K562 (cell line): ENCODE measurements around the gene CEP41. TPM values are rescaled to one million over a fixed set of nuclear protein-coding genes. Genes with fewer than 3 reads are reported as not detected.

Experiments used
- ATAC-seq: fragments of 200-7000 bp; cut with Tn5 transposase; 3 replicates; pipeline ENCODE4 v1.9.1; 2020; ENCODE audit warnings: moderate library complexity
- BruUV-seq: library from RNA; stranded (reverse); fragments of 400-500 nt; replicated peaks from 2 replicates; lab custom pipeline; 2021; lab: Mats Ljungman, UMichigan
- CTCF ChIA-PET: fragments of 300-600 bp; formaldehyde crosslinking; extraction: SDS; loops from one replicate; lab custom pipeline; 2021; ENCODE audit warnings: low intra/inter-chr PET ratio; lab: Yijun Ruan, JAX
- POLR2A ChIA-PET: fragments of 300-600, 350-650 bp; sonication (Branson Sonifier 250); formaldehyde crosslinking; extraction: SDS; loops from one replicate; lab custom pipeline; 2021; ENCODE audit warnings: antibody characterized with exemption, inconsistent platforms; lab: Yijun Ruan, JAX
- DNase-seq, 4 experiments: peaks; one replicate each; pipeline versions ENCODE4 v3.0.0 to v3.0.0-alpha.2; 2011 to 2018; ENCODE audit warnings: low spot score in 3 of 4, mixed read lengths in 3 of 4; ENCODE audit errors: extremely low read depth in 1 of 4
- FAIRE-seq: peaks from 2 replicates; lab custom pipeline; 2011; peaks lifted over from hg19 to GRCh38; lab: Jason Lieb, UNC
- H2AFZ ChIP-seq: 2 replicates; pipeline ENCODE4 v1.6.0; 2011; ENCODE audit warnings: low read depth, low read length, control low read depth, inconsistent platforms
- H3K27ac ChIP-seq: fragments of 200-600 bp; 3 replicates; pipeline ENCODE4 v1.8.0; 2011; ENCODE audit warnings: low read depth, mild to moderate bottlenecking, control low read depth, inconsistent platforms, low read length, moderate library complexity, mixed read lengths; ENCODE audit errors: extremely low read depth
- H3K27me3 ChIP-seq, 2 experiments: fragments of 300-600 bp in 1 of 2; 2 replicates in 1 of 2; 3 replicates in 1 of 2; pipeline versions ENCODE4 v1.6.0 to v1.8.0; 2011; ENCODE audit warnings: inconsistent platforms in 2 of 2, low read length in 2 of 2, mild to moderate bottlenecking in 1 of 2, mixed read lengths in 1 of 2, moderate library complexity in 1 of 2; ENCODE audit not compliant: control insufficient read depth in 2 of 2, insufficient read depth in 2 of 2
- H3K36me3 ChIP-seq: fragments of 300-600 bp; 3 replicates; pipeline ENCODE4 v1.8.0; 2011; ENCODE audit warnings: mild to moderate bottlenecking, low read length, inconsistent platforms; ENCODE audit not compliant: control insufficient read depth, insufficient read depth
- H3K4me1 ChIP-seq, 2 experiments: fragments of 200-600 bp in 1 of 2; replicated peaks in 1 of 2; 2 replicates in 1 of 2; 3 replicates in 1 of 2; pipeline versions ENCODE4 v1.5.1 to v1.8.0; 2011; ENCODE audit warnings: inconsistent platforms in 2 of 2, low read length in 2 of 2, mild to moderate bottlenecking in 1 of 2, mixed read lengths in 1 of 2, moderate library complexity in 1 of 2; ENCODE audit not compliant: control insufficient read depth in 2 of 2, insufficient read depth in 2 of 2
- H3K4me2 ChIP-seq: 2 replicates; pipeline ENCODE4 v1.6.1; 2011; ENCODE audit warnings: low read length, control low read depth, inconsistent platforms, mixed read lengths; ENCODE audit not compliant: insufficient read depth
- H3K4me3 ChIP-seq: fragments of 200-600 bp; sonication (generic), shearing (Covaris generic); 2 replicates; pipeline ENCODE4 v1.5.1; 2016; ENCODE audit warnings: control low read depth, inconsistent platforms
- H3K79me2 ChIP-seq: fragments of 200-600 bp; 3 replicates; pipeline ENCODE4 v1.8.0; 2011; ENCODE audit warnings: low read length, inconsistent platforms; ENCODE audit not compliant: control insufficient read depth, insufficient read depth
- H3K9ac ChIP-seq, 2 experiments: 2 replicates each; pipeline versions ENCODE4 v1.6.0 to v1.6.1; 2011; ENCODE audit warnings: low read depth in 2 of 2, low read length in 2 of 2, control low read depth in 1 of 2, inconsistent platforms in 1 of 2, mild to moderate bottlenecking in 1 of 2, mixed read lengths in 1 of 2; ENCODE audit not compliant: insufficient read depth in 1 of 2
- H3K9me1 ChIP-seq: one replicate; pipeline ENCODE4 v1.6.0; 2011; ENCODE audit warnings: inconsistent platforms, mild to moderate bottlenecking, low read length, moderate library complexity; ENCODE audit not compliant: control insufficient read depth, insufficient read depth
- H3K9me3 ChIP-seq: replicated peaks from 2 replicates; pipeline ENCODE4 v1.5.1; 2011; ENCODE audit warnings: low read depth, low read length, inconsistent platforms; ENCODE audit not compliant: control insufficient read depth, insufficient read depth
- H4K20me1 ChIP-seq: replicated peaks from 2 replicates; pipeline ENCODE4 v1.6.1; 2011; ENCODE audit warnings: low read length, inconsistent platforms, mixed read lengths; ENCODE audit not compliant: control insufficient read depth, insufficient read depth
- ATF7 ChIP-seq: fragments of 450-650 bp; IDR thresholded peaks from 2 replicates; pipeline ENCODE4 v1.7.1; 2014; ENCODE audit warnings: mild to moderate bottlenecking, moderate library complexity
- BRD4 ChIP-seq: fragments of 200-600 bp; sonication (generic); IDR thresholded peaks from 2 replicates; pipeline ENCODE4 v1.6.1; 2017; ENCODE audit warnings: inconsistent platforms
- CBX8 ChIP-seq: fragments of 200-600 bp; sonication (generic); IDR thresholded peaks from 2 replicates; pipeline ENCODE4 v1.6.1; 2012; ENCODE audit warnings: borderline replicate concordance, mixed run types, low read depth, mild to moderate bottlenecking, moderate library complexity, mixed read lengths, low read length, control low read depth, inconsistent platforms; ENCODE audit not compliant: poor library complexity, severe bottlenecking; ENCODE audit errors: extremely low read depth
- EP400 ChIP-seq: fragments of 450-650 bp; IDR thresholded peaks from 2 replicates; pipeline ENCODE4 v1.6.1; 2017; ENCODE audit warnings: antibody characterized with exemption, mild to moderate bottlenecking, moderate library complexity
- ETV5 ChIP-seq: sonication (generic); formaldehyde crosslinking; IDR thresholded peaks from 2 replicates; pipeline ENCODE4 v1.4.0; 2020; ENCODE audit warnings: low read depth, mild to moderate bottlenecking, missing genetic modification reagents
- SPI1 ChIP-seq: IDR thresholded peaks from 2 replicates; pipeline ENCODE4 v1.6.1; 2011; ENCODE audit warnings: low read depth, low read length, control low read depth, borderline replicate concordance
- ZBTB34 ChIP-seq: fragments of 250-450 bp; sonication (Bioruptor Pico); IDR thresholded peaks from 2 replicates; pipeline ENCODE4 v1.8.0; 2021; ENCODE audit warnings: mild to moderate bottlenecking, moderate library complexity
- ZNF398 ChIP-seq: fragments of 250-450 bp; sonication (Bioruptor Pico); IDR thresholded peaks from 2 replicates; pipeline ENCODE4 v1.8.0; 2021; ENCODE audit warnings: moderate library complexity, mild to moderate bottlenecking, inconsistent platforms
- WGBS: fragments of 100-300 bp; shearing (Covaris generic); methylation state at CpG from one replicate; pipeline ENCODE4 v1.1.6; 2016; ENCODE audit warnings: low coverage, mixed read lengths; ENCODE audit not compliant: insufficient coverage; ENCODE audit errors: missing lambda C conversion rate; 5-methylcytosine and 5-hydroxymethylcytosine counted together
- in situ Hi-C: fragments of 300-500 bp; cut with MboI; formaldehyde crosslinking; loops from 4 replicates; pipeline ENCODE4 v1.15.0; 2018; ENCODE audit warnings: inconsistent platforms, mixed read lengths
- intact Hi-C: fragments of 100-400 bp; cut with micrococcal nuclease; formaldehyde crosslinking; loops from 2 replicates; pipeline ENCODE4 v1.14.2; 2022
- polyA plus RNA-seq, 8 experiments: library from polyadenylated mRNA; depleted of rRNA in 4 of 8; stranded (reverse) in 5 of 8; unstranded in 3 of 8; fragments of >200 nt; fragmentation: Nextera tagmentation in 2 of 8; fragmentation: Illumina TruSeq in 1 of 8; extraction: Ambion mirVana in 2 of 8; extraction: Trizol in 1 of 8; gene quantifications; 2 replicates each; pipeline versions ENCODE4 v1.2.1 to v1.2.3, GENCODE V29; 2011 to 2014; ENCODE audit warnings: inconsistent platforms in 1 of 8, missing spikeins in 1 of 8
- total RNA-seq, 7 experiments: library from RNA; depleted of rRNA in 6 of 7; stranded (reverse); fragments of >200 nt in 6 of 7; fragmentation: Illumina TruSeq in 2 of 7; extraction: Trizol in 2 of 7; gene quantifications; 2 replicates each; pipeline versions ENCODE4 v1.2.1 to v1.2.3, GENCODE V29; 2011 to 2021; ENCODE audit warnings: low replicate concordance in 1 of 7

Gene CEP41
- total and polyA plus RNA-seq, 9 of the 15 experiments (the other 6 are each of a cell fraction or from before 2014, with no cell fraction given): 1.5 to 15.5 (median 6.4) TPM

GRCh38 chr7:130426564-130426963, 14.3 kb downstream of the CEP41 start:
- Histone ChIP-seq H3K4me1 (no peaks in the 10 kb centered on the region), H4K20me1 (no peaks in the 10 kb centered on the region), H3K79me2 (no peaks in the 10 kb centered on the region), H3K27ac (no peak overlapping the region), H3K4me2 (no peak overlapping the region), H3K27me3 (peaks cover 13 to 27% of the 10 kb centered on the region in 2 experiments; a peak in 4 of 5 replicates), H3K9me3 (no peaks in the 10 kb centered on the region), H3K9ac (no peak overlapping the region), H2AFZ (no peak overlapping the region), H3K9me1 (no peaks in the 10 kb centered on the region), H3K36me3 (no peaks in the 10 kb centered on the region), H3K4me3 (no peak overlapping the region)
- in situ Hi-C loops (no loop called here), intact Hi-C loops (no loop called here)
- BruUV-seq: no TSS peak
- no peak for ATAC-seq
- ChIA-PET CTCF (no interaction called here), POLR2A (interaction anchor here (0.6 kb wide), 1 partner anchor 8 kb away, joined by 3 read pairs; no protein-coding TSS in a partner anchor)
- TF ChIP-seq CBX8 (peak; percentile 70), ZBTB34 (no peak), SPI1 (peak; percentile 34; the same call in 1 of the 2 replicates)
- WGBS: 25% methylated on average over 4 of the region's 4 CpGs
- no peak for DNase-seq
- no peak for FAIRE-seq

- no peaks in the 10 kb centered on the region for H3K36me3 ChIP-seq
- ChIA-PET CTCF (no interaction called here), POLR2A (interaction anchor here (0.6 kb wide), 1 partner anchor 9 kb away, joined by 3 read pairs; no protein-coding TSS in a partner anchor)
- no peak overlapping the region for H3K4me3 ChIP-seq
- DNase-seq (no peak), FAIRE-seq (no peak), ATAC-seq (no peak)
- no peaks in the 10 kb centered on the region for H3K9me1 ChIP-seq
- no peaks in the 10 kb centered on the region for H3K79me2 ChIP-seq
- no peak overlapping the region for H3K4me2 ChIP-seq
- H3K27ac ChIP-seq: no peak overlapping the region
- H3K27me3 ChIP-seq: peaks cover 13 to 20% of the 10 kb centered on the region in 2 experiments; a peak in 4 of 5 replicates
- no peaks in the 10 kb centered on the region for H3K4me1 ChIP-seq
- no peaks in the 10 kb centered on the region for H3K9me3 ChIP-seq
- WGBS: 16% methylated on average over 4 of the region's 4 CpGs
- no peak overlapping the region for H2AFZ ChIP-seq
- intact Hi-C loops: no loop called here
- H4K20me1 ChIP-seq: no peaks in the 10 kb centered on the region
- no peak overlapping the region for H3K9ac ChIP-seq
- BruUV-seq: no TSS peak
- in situ Hi-C loops: no loop called here
- no peak for TF ChIP-seq BRD4
- TF ChIP-seq ETV5: no peak
- no peak for TF ChIP-seq ZNF398 (CRISPR knock-in tag)
- TF ChIP-seq ATF7: no peak
- no peak for TF ChIP-seq EP400
Observed at GRCh38 chr7:130425796-130426195, 15.0 kb downstream of the CEP41 start.
